Gastrocnemius medialis (tissue), 4 donors: ENCODE data around the gene TLR9.

Experiments used
- CTCF ChIP-seq, 5 experiments: fragments of 450-650 bp in 3 of 5; fragments of 200-600 bp in 2 of 5; sonication (generic) in 2 of 5; IDR thresholded peaks in 4 of 5; conservative IDR thresholded peaks in 1 of 5; 1 replicate in 4 of 5; 2 replicates in 1 of 5; pipeline ENCODE4 v1.5.1; 2016 to 2019; ENCODE audit warnings: antibody characterized with exemption in 5 of 5, mild to moderate bottlenecking in 3 of 5, moderate library complexity in 3 of 5
- POLR2A ChIP-seq, 2 donors: fragments of 450-650 bp; IDR thresholded peaks; one replicate each; pipeline ENCODE4 v1.6.1; 2017; ENCODE audit warnings: antibody characterized with exemption in 2 of 2, mild to moderate bottlenecking in 2 of 2, moderate library complexity in 2 of 2

- TF ChIP-seq CTCF (IDR thresholded peaks at IDR 0.05 in 4 of 5, conservative IDR thresholded peaks at IDR 0.05 in 1 of 5) (no peak), POLR2A (IDR thresholded peaks at IDR 0.05) (no peak)
Observed at GRCh38 chr3:52203701-52204100, 21.7 kb downstream of the TLR9 start.
